ENCODE results near the gene CREBBP.

Gene CREBBP

GRCh38 chr16:3849751-3850543 lies 30.6 kb downstream of the CREBBP start:
- no peak for TF ChIP-seq CTCF (IDR thresholded peaks at IDR 0.05; ENCODE audit: insufficient read depth, low read length, poor library complexity, severe bottlenecking)
- Histone ChIP-seq H3K27me3 (replicated peaks; ENCODE audit: control insufficient read depth, insufficient read depth, low read length) (no peaks in the 10 kb centered on the region), H3K4me3 (replicated peaks; ENCODE audit: low read depth, low read length) (no peak overlapping the region), H3K36me3 (ENCODE audit: control insufficient read depth, insufficient read depth, low read length) (peaks cover 8% of the 10 kb centered on the region)
- DNase-seq (ENCODE audit: extremely low read depth, insufficient read length): no peak

- TF ChIP-seq CTCF (IDR thresholded peaks at IDR 0.05; ENCODE audit: insufficient read depth, low read length, poor library complexity, severe bottlenecking): no peak
- Histone ChIP-seq H3K4me3 (replicated peaks; ENCODE audit: low read depth, low read length) (no peak overlapping the region), H3K27me3 (replicated peaks; ENCODE audit: control insufficient read depth, insufficient read depth, low read length) (no peaks in the 10 kb centered on the region), H3K36me3 (ENCODE audit: control insufficient read depth, insufficient read depth, low read length) (peaks cover 8% of the 10 kb centered on the region)
- no peak for DNase-seq (ENCODE audit: extremely low read depth, insufficient read length)
These were observed 33.9 kb downstream of the CREBBP start for GRCh38 chr16:3846595-3847091.

GRCh38 chr16:3846087-3846486 lies 34.4 kb downstream of the CREBBP start:
- TF ChIP-seq CTCF (IDR thresholded peaks at IDR 0.05; ENCODE audit: insufficient read depth, low read length, poor library complexity, severe bottlenecking): no peak
- Histone ChIP-seq H3K27me3 (replicated peaks; ENCODE audit: control insufficient read depth, insufficient read depth, low read length) (no peaks in the 10 kb centered on the region), H3K36me3 (ENCODE audit: control insufficient read depth, insufficient read depth, low read length) (peaks cover 8% of the 10 kb centered on the region), H3K4me3 (replicated peaks; ENCODE audit: low read depth, low read length) (no peak overlapping the region)
- DNase-seq (ENCODE audit: extremely low read depth, insufficient read length): no peak

GRCh38 chr16:3842994-3843393 lies 37.5 kb downstream of the CREBBP start:
- Histone ChIP-seq H3K27me3 (replicated peaks; ENCODE audit: control insufficient read depth, insufficient read depth, low read length) (no peaks in the 10 kb centered on the region), H3K36me3 (ENCODE audit: control insufficient read depth, insufficient read depth, low read length) (no peaks in the 10 kb centered on the region), H3K4me3 (replicated peaks; ENCODE audit: low read depth, low read length) (no peak overlapping the region)
- no peak for DNase-seq (ENCODE audit: extremely low read depth, insufficient read length)
- TF ChIP-seq CTCF (IDR thresholded peaks at IDR 0.05; ENCODE audit: insufficient read depth, low read length, poor library complexity, severe bottlenecking): no peak

GRCh38 chr16:3841729-3842508 lies 38.6 kb downstream of the CREBBP start:
- no peak for DNase-seq (ENCODE audit: extremely low read depth, insufficient read length)
- H3K27me3 ChIP-seq (replicated peaks; ENCODE audit: control insufficient read depth, insufficient read depth, low read length): no peaks in the 10 kb centered on the region
- no peaks in the 10 kb centered on the region; the same call in 1 of the 2 replicates for H3K36me3 ChIP-seq (ENCODE audit: control insufficient read depth, insufficient read depth, low read length)
- no peak overlapping the region for H3K4me3 ChIP-seq (replicated peaks; ENCODE audit: low read depth, low read length)
- TF ChIP-seq CTCF (IDR thresholded peaks at IDR 0.05; ENCODE audit: insufficient read depth, low read length, poor library complexity, severe bottlenecking): no peak

Measured in GM06990 (cell line).